Breast epithelium (tissue), 4 donors: ENCODE data around the gene ITGB5. TPM values are rescaled to one million over a fixed set of nuclear protein-coding genes. Genes with fewer than 3 reads are reported as not detected.
A peak's percentile ranks its signal among the peaks of the same experiment; 100 is the strongest.

ENCODE experiments used
- DNase-seq, 2 donors: peaks; one replicate each; pipeline ENCODE4 v3.0.0-alpha.2; 2019; ENCODE audit warnings: low spot score in 2 of 2
- H3K27ac ChIP-seq, 2 donors: fragments of 200-600 bp; sonication (generic) in 1 of 2; one replicate each; pipeline ENCODE4 v1.5.1; 2016 to 2019; ENCODE audit warnings: mild to moderate bottlenecking in 1 of 2
- H3K27me3 ChIP-seq, 2 donors: fragments of 200-600 bp; sonication (generic) in 1 of 2; one replicate each; pipeline versions ENCODE4 v1.5.1 to v1.6.0; 2017 to 2019; ENCODE audit warnings: control low read depth in 1 of 2, mild to moderate bottlenecking in 1 of 2
- H3K36me3 ChIP-seq: fragments of 200-600 bp; one replicate; pipeline ENCODE4 v1.5.1; 2019
- H3K4me1 ChIP-seq, 2 donors: fragments of 200-600 bp; sonication (generic); one replicate each; pipeline ENCODE4 v1.5.1; 2016 to 2019; ENCODE audit warnings: control low read depth in 1 of 2
- H3K4me3 ChIP-seq, 3 donors: fragments of 200-600 bp; sonication (generic); 1 replicate in 2 of 3; 2 replicates in 1 of 3; pipeline ENCODE4 v1.5.1; 2016 to 2019; ENCODE audit warnings: mild to moderate bottlenecking in 3 of 3, moderate library complexity in 2 of 3
- H3K9me3 ChIP-seq, 2 donors: fragments of 200-600 bp; sonication (generic) in 1 of 2; one replicate each; pipeline ENCODE4 v1.5.1; 2016 to 2019; ENCODE audit warnings: control low read depth in 1 of 2
- POLR2A ChIP-seq: fragments of 450-650 bp; IDR thresholded peaks from one replicate; pipeline ENCODE4 v1.6.1; 2016; ENCODE audit warnings: antibody characterized with exemption, mild to moderate bottlenecking, moderate library complexity
- POLR2AphosphoS5 ChIP-seq, 3 donors: sonication (generic); formaldehyde crosslinking; IDR thresholded peaks; one replicate each; pipeline ENCODE4 v1.6.1; 2017; ENCODE audit warnings: antibody characterized with exemption in 3 of 3
- intact Hi-C: fragments of 100-400 bp; cut with DNase I; formaldehyde crosslinking; loops from one replicate; pipeline ENCODE4 v1.15.1; 2023; ENCODE audit warnings: low total_unique reads
- total RNA-seq, 3 donors: library from RNA; depleted of rRNA; stranded (reverse); fragments of >200 nt; gene quantifications; one replicate each; pipeline ENCODE4 v1.1.0, GENCODE V29; 2016
- TF ChIP-seq, protein P1 (sequence below), 3 donors: fragments of 450-650 bp; IDR thresholded peaks; one replicate each; pipeline ENCODE4 v1.5.1; 2016 to 2017; ENCODE audit warnings: antibody characterized with exemption in 3 of 3, mild to moderate bottlenecking in 3 of 3, moderate library complexity in 3 of 3

ITGB5 gene
- total RNA-seq, 3 donors from 2014 or later, result 80.1 to 286 (median 181) TPM

DNA sequence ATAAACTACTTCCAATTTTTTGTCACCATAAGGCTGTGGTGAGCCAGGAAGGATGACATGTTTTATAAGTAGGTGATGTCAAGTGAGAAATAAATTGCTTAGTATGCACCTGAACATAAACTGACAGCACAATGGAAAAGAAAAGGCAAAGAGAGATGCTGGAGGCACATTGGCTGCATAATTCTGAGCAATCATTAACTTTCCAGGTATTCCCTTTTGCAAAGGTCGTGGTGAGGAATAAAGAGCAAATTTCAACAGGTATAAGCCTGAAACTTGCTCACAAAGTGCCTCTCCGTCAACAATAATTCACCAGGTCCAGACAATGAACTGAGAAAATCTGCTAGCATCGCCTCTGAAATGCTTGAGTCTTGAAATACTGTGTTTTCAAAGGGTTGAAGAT, 48.2 kb downstream of the ITGB5 start:
- H3K27ac ChIP-seq, result peak overlapping the region; percentile 36 to 64
- intact Hi-C loops, result no loop called here
- TF ChIP-seq, protein P1, sequence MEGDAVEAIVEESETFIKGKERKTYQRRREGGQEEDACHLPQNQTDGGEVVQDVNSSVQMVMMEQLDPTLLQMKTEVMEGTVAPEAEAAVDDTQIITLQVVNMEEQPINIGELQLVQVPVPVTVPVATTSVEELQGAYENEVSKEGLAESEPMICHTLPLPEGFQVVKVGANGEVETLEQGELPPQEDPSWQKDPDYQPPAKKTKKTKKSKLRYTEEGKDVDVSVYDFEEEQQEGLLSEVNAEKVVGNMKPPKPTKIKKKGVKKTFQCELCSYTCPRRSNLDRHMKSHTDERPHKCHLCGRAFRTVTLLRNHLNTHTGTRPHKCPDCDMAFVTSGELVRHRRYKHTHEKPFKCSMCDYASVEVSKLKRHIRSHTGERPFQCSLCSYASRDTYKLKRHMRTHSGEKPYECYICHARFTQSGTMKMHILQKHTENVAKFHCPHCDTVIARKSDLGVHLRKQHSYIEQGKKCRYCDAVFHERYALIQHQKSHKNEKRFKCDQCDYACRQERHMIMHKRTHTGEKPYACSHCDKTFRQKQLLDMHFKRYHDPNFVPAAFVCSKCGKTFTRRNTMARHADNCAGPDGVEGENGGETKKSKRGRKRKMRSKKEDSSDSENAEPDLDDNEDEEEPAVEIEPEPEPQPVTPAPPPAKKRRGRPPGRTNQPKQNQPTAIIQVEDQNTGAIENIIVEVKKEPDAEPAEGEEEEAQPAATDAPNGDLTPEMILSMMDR (IDR thresholded peaks at IDR 0.05), result no peak
- no peak for TF ChIP-seq POLR2AphosphoS5 (IDR thresholded peaks at IDR 0.05)
- no peak for TF ChIP-seq POLR2A
- H3K4me1 ChIP-seq, result peaks cover 11 to 25% of the 10 kb centered on the region in 2 donors
- no peaks in the 10 kb centered on the region for H3K27me3 ChIP-seq
- no peaks in the 10 kb centered on the region for H3K9me3 ChIP-seq
- no peak overlapping the region for H3K4me3 ChIP-seq
- DNase-seq, result no peak
- H3K36me3 ChIP-seq, result no peaks in the 10 kb centered on the region

DNA sequence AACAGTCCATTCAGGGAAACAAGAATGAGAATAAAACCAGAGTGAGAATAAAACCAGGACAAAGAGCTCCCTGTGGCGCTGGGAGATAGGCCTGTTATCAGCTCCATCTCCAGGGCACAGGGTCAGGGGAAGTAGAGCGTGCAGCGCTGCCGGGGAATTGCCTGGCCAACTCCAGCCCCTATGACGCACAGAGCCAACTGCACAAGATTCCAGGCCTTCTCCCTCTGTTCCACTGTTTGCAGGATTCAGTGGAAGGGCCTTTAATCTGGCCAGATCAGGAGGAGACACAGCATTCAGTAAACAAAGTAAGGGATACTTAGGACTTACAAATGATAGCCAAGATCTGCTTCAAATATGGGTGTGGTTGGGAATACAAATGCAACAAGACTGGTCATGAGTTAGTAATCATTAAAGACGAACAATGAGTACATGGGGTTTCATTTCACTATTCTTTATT, 49.4 kb downstream of the ITGB5 start:
- DNase-seq, result no peak
- Histone ChIP-seq H3K36me3 (no peaks in the 10 kb centered on the region), H3K9me3 (no peaks in the 10 kb centered on the region), H3K27me3 (no peaks in the 10 kb centered on the region), H3K4me3 (no peak overlapping the region), H3K27ac (peak overlapping the region; percentile 64 to 80), H3K4me1 (peaks cover 11 to 25% of the 10 kb centered on the region in 2 donors)
- intact Hi-C loops, result no loop called here
- TF ChIP-seq POLR2A, result no peak
- peak in 1 of 3 donors; percentile 57 for TF ChIP-seq POLR2AphosphoS5 (IDR thresholded peaks at IDR 0.05)

DNA sequence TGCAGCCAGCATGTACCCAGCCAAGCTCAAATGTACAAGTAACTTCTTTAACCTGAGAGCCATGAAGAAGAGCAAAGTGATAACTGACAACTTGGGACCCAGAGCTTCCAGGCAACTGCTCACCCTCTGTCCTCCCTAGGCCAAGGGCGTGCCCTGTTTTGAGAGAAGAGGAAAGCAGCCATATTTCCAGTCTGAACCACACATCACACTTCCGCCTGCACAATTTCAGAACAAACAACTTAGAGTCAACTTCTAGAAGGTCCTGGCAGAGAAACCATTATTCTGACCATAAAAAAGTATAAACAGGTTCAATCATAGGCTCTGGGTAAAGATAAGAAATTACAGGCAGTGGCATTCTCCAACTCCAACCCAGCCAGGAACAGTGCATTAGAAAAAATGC, 50.1 kb downstream of the ITGB5 start:
- H3K27me3 ChIP-seq, result no peaks in the 10 kb centered on the region
- H3K9me3 ChIP-seq, result no peaks in the 10 kb centered on the region
- intact Hi-C loops, result no loop called here
- DNase-seq, result no peak
- no peaks in the 10 kb centered on the region for H3K36me3 ChIP-seq
- no peak overlapping the region for H3K4me3 ChIP-seq
- peaks cover 11 to 25% of the 10 kb centered on the region in 2 donors for H3K4me1 ChIP-seq
- TF ChIP-seq POLR2AphosphoS5 (IDR thresholded peaks at IDR 0.05) (no peak), POLR2A (no peak)
- TF ChIP-seq, protein P1 (IDR thresholded peaks at IDR 0.05), result no peak
- peak overlapping the region; percentile 64 to 80 for H3K27ac ChIP-seq

DNA sequence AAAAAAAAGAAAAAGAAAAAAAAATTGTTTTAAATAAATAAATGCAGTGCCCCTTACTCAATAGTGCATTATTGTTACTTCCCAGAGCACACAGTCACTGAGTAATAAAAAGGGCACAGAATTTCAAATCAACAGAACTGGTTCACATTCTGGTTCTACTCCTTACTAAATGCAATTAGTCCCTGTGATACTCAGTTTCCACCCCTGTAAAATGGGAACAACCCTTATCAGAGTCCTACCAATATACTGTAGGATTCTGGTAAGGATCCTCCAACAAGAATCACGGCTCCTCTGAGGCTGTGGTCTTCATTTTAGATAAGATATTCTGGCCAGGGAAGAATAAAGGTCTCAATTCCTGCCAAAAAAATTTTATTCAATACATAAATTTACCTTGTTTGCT, 50.7 kb downstream of the ITGB5 start:
- H3K27me3 ChIP-seq, result no peaks in the 10 kb centered on the region
- H3K4me3 ChIP-seq, result no peak overlapping the region
- peaks cover 11 to 25% of the 10 kb centered on the region in 2 donors for H3K4me1 ChIP-seq
- H3K36me3 ChIP-seq, result no peaks in the 10 kb centered on the region
- peak overlapping the region; percentile 64 to 80 for H3K27ac ChIP-seq
- intact Hi-C loops, result no loop called here
- no peaks in the 10 kb centered on the region for H3K9me3 ChIP-seq
- TF ChIP-seq, protein P1 (IDR thresholded peaks at IDR 0.05), result no peak
- TF ChIP-seq POLR2AphosphoS5 (IDR thresholded peaks at IDR 0.05) (no peak), POLR2A (no peak)
- no peak for DNase-seq

DNA sequence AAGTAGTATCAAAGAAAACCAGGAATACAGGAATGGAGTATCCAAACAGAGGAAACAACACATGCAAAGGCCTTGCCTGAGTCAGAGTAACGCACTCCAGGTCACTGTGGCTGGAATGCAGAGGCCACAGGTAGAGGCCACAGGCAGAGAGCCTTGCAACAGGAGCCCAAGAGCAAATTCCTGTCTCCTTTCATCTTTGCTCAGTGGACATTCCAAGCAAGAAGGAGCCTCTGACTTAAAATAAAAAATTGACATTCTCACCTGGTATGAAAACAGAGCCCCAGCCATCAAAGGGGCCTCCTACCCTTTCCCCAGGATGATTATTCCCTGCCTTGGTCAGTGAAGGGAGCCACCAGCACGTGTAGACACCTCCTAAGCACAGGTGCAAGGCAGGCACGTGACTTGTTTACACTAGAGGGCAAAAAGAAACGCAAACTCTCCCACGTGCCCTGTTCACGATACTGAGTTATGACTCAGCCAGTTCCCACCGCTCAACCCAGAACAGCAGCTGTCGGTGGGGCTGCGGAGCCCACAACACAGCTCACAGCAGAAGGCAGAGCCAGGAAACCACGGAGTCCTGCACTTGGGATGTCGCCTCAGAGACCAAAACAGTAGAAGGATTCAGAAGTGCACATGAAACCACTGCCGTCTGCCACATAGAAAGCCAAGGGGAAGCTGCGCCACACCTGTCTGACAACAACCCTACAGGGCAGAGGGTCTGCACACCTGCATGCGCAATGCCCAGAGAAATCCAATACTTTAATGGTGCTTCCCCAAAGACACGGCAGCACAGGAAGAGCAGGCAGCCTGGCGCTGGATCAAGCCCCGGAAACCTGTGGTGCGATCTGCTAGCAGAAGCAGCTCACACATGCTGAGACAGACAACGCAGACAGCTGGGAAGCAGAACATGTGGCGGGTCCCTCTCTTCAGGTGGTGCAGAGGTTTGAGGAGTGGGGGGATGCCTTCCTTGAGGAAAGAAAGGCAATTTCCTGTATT, 52.1 kb downstream of the ITGB5 start:
- H3K27ac ChIP-seq, result peak overlapping the region; percentile 64 to 86
- peak; percentile 58 to 63 for DNase-seq
- TF ChIP-seq, protein P1 (IDR thresholded peaks at IDR 0.05), result no peak
- peak in 1 of 3 donors; percentile 49 for TF ChIP-seq POLR2AphosphoS5 (IDR thresholded peaks at IDR 0.05)
- intact Hi-C loops, result no loop called here
- H3K27me3 ChIP-seq, result no peaks in the 10 kb centered on the region
- no peaks in the 10 kb centered on the region for H3K9me3 ChIP-seq
- peak overlapping the region in 2 of 3 donors; percentile 18 to 46 for H3K4me3 ChIP-seq
- H3K4me1 ChIP-seq, result peaks cover 11 to 25% of the 10 kb centered on the region in 2 donors
- H3K36me3 ChIP-seq, result no peaks in the 10 kb centered on the region
